A204.1 (cell line): ENCODE measurements around the gene OR2AJ1.
A peak's percentile ranks its signal among the peaks of the same experiment; 100 is the strongest.

Source experiments
- FAIRE-seq: peaks from 2 replicates; lab custom pipeline; 2012; peaks lifted over from hg19 to GRCh38; lab: Jason Lieb, UNC

OR2AJ1 gene

GRCh38 chr1:247962911-247963588, 38.4 kb downstream of the OR2AJ1 start:
- FAIRE-seq: no peak

GRCh38 chr1:247964933-247965332, 40.2 kb downstream of the OR2AJ1 start, which contains the start of gene OR2AK2:
OR2AK2 (plus strand) TSS chr1:247965233; CDS start chr1:247965377, 144 bp downstream.
- FAIRE-seq: peak; percentile 96

DNA sequence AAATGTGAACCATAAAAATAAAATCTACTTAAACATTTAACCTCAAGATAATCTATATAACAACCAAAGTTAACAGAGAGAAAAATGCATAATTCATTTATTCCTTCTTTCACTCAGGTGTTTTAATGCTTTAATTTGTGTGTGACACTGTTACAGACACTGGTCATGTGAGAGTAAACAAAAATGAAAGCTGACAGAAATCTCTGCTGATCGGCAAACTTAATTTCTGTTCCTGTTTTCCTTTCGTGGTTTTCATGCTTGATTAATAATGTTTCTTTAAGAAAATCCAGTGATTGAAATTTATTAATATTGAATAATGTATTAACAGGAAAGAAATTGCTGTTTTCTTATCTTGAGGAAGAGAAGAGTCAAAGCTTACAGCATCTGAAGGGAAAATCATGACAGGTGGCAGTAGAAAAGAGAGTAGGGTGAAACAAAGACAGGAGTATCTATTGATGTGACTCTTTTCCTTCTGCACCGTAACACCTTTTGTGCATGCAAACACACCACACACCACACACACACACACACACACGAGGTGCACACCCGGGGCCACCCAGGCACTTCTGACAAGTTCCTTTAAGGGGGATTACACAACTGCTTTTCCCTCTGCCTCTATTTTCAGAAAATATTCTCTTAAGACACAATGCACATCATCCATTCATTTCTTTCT, 42.0 kb downstream of the OR2AJ1 start:
- no peak for FAIRE-seq
